HEK293 (cell line): ENCODE measurements around the gene DCC.

Experiments
- CTCF ChIA-PET: fragments of 350-600 bp; formaldehyde crosslinking; extraction: SDS; loops from one replicate; lab custom pipeline; 2021; ENCODE audit warnings: antibody characterized with exemption; lab: Yijun Ruan, JAX
- POLR2A ChIA-PET: fragments of 300-600 bp; formaldehyde crosslinking; extraction: SDS; loops from one replicate; lab custom pipeline; 2020; ENCODE audit warnings: antibody characterized with exemption, inconsistent platforms; lab: Yijun Ruan, JAX
- H3K27ac ChIP-seq: fragments of 200-500 bp; sonication (Bioruptor generic); 2 replicates; pipeline ENCODE4 v1.5.1; 2014; ENCODE audit warnings: low read depth, low read length, control low read depth, inconsistent platforms; ENCODE audit errors: extremely low read depth
- H3K36me3 ChIP-seq, 2 experiments: fragments of 200-500 bp in 1 of 2; sonication (Bioruptor generic) in 1 of 2; 1 replicate in 1 of 2; 2 replicates in 1 of 2; pipeline ENCODE4 v1.5.1; 2014 to 2017; ENCODE audit warnings: inconsistent platforms in 2 of 2, low read length in 2 of 2; ENCODE audit not compliant: control insufficient read depth in 2 of 2, insufficient read depth in 1 of 2
- H3K4me1 ChIP-seq: fragments of 200-500 bp; sonication (Bioruptor generic); 2 replicates; pipeline ENCODE4 v1.5.1; 2014; ENCODE audit warnings: mild to moderate bottlenecking, low read length, inconsistent platforms; ENCODE audit not compliant: control insufficient read depth, insufficient read depth
- H3K4me3 ChIP-seq: 2 replicates; pipeline ENCODE4 v1.5.1; 2011; ENCODE audit warnings: low read depth, mild to moderate bottlenecking, control low read depth, low read length, moderate library complexity
- H3K9me3 ChIP-seq: fragments of 200-500 bp; sonication (Bioruptor generic); 2 replicates; pipeline ENCODE4 v1.5.1; 2014; ENCODE audit warnings: low read depth, low read length, inconsistent platforms; ENCODE audit not compliant: control insufficient read depth, insufficient read depth
- GFI1B ChIP-seq: fragments of 450-650 bp; formaldehyde crosslinking; IDR thresholded peaks from 2 replicates; pipeline ENCODE4 v1.5.1; 2016; ENCODE audit warnings: missing biosample characterization, missing genetic modification characterization
- GLI4 ChIP-seq: fragments of 450-650 bp; formaldehyde crosslinking; IDR thresholded peaks from 2 replicates; pipeline ENCODE4 v1.5.1; 2016; ENCODE audit warnings: missing biosample characterization, missing genetic modification characterization
- HOXD13 ChIP-seq: sonication (generic); formaldehyde crosslinking; IDR thresholded peaks from 2 replicates; pipeline ENCODE4 v1.8.0; 2022; ENCODE audit warnings: missing genetic modification reagents, borderline replicate concordance
- KLF16 ChIP-seq: fragments of 450-650 bp; formaldehyde crosslinking; IDR thresholded peaks from 2 replicates; pipeline ENCODE4 v1.5.1; 2017; ENCODE audit warnings: missing biosample characterization, missing genetic modification characterization
- REST ChIP-seq: fragments of 450-650 bp; formaldehyde crosslinking; IDR thresholded peaks from 2 replicates; pipeline ENCODE4 v1.5.1; 2016; ENCODE audit warnings: missing biosample characterization, missing genetic modification characterization
- SCRT2 ChIP-seq: fragments of 450-650 bp; formaldehyde crosslinking; IDR thresholded peaks from 2 replicates; pipeline ENCODE4 v1.5.1; 2016; ENCODE audit warnings: missing biosample characterization, missing genetic modification characterization
- SETDB1 ChIP-seq: IDR thresholded peaks from one replicate; pipeline ENCODE4 v1.6.1; 2017; ENCODE audit warnings: mild to moderate bottlenecking, low read length, moderate library complexity, mixed read lengths; ENCODE audit not compliant: insufficient read length
- TRIM28 ChIP-seq: IDR thresholded peaks from 2 replicates; pipeline ENCODE4 v1.6.1; 2011; ENCODE audit warnings: low read length, control low read depth, borderline replicate concordance
- ZIC2 ChIP-seq: fragments of 450-650 bp; formaldehyde crosslinking; IDR thresholded peaks from 2 replicates; pipeline ENCODE4 v1.5.1; 2016; ENCODE audit warnings: missing biosample characterization, missing genetic modification characterization
- ZNF175 ChIP-seq: fragments of 450-650 bp; formaldehyde crosslinking; IDR thresholded peaks from 2 replicates; pipeline ENCODE4 v1.5.1; 2016; ENCODE audit warnings: missing biosample characterization, missing genetic modification characterization
- ZNF18 ChIP-seq: fragments of 450-650 bp; formaldehyde crosslinking; IDR thresholded peaks from 2 replicates; pipeline ENCODE4 v1.5.1; 2016; ENCODE audit warnings: missing biosample characterization, missing genetic modification characterization
- ZNF214 ChIP-seq: fragments of 450-650 bp; formaldehyde crosslinking; IDR thresholded peaks from 2 replicates; pipeline ENCODE4 v1.5.1; 2017; ENCODE audit warnings: missing biosample characterization, mild to moderate bottlenecking, missing genetic modification characterization, borderline replicate concordance
- ZNF221 ChIP-seq: fragments of 450-650 bp; formaldehyde crosslinking; IDR thresholded peaks from 2 replicates; pipeline ENCODE4 v1.5.1; 2017; ENCODE audit warnings: missing biosample characterization, missing genetic modification characterization, borderline replicate concordance
- ZNF23 ChIP-seq: fragments of 450-650 bp; formaldehyde crosslinking; IDR thresholded peaks from 2 replicates; pipeline ENCODE4 v1.5.1; 2016; ENCODE audit warnings: missing biosample characterization, missing genetic modification characterization, borderline replicate concordance
- ZNF341 ChIP-seq: fragments of 450-650 bp; formaldehyde crosslinking; IDR thresholded peaks from 2 replicates; pipeline ENCODE4; 2016; ENCODE audit warnings: low read depth, missing biosample characterization, missing genetic modification characterization
- ZNF394 ChIP-seq: fragments of 450-650 bp; formaldehyde crosslinking; IDR thresholded peaks from 2 replicates; pipeline ENCODE4 v1.5.1; 2016; ENCODE audit warnings: missing biosample characterization, missing genetic modification characterization, mild to moderate bottlenecking, moderate library complexity, borderline replicate concordance
- ZNF514 ChIP-seq: fragments of 450-650 bp; formaldehyde crosslinking; IDR thresholded peaks from 2 replicates; pipeline ENCODE4 v1.5.1; 2016; ENCODE audit warnings: missing biosample characterization, missing genetic modification characterization
- ZNF529 ChIP-seq: fragments of 450-650 bp; formaldehyde crosslinking; IDR thresholded peaks from 2 replicates; pipeline ENCODE4 v1.5.1; 2017; ENCODE audit warnings: missing genetic modification characterization, missing biosample characterization; ENCODE audit not compliant: insufficient replicate concordance
- ZNF624 ChIP-seq: fragments of 450-650 bp; formaldehyde crosslinking; IDR thresholded peaks from 2 replicates; pipeline ENCODE4 v1.5.1; 2017; ENCODE audit warnings: missing biosample characterization, missing genetic modification characterization
- ZNF626 ChIP-seq: fragments of 450-650 bp; sonication (Bioruptor Pico); formaldehyde crosslinking; IDR thresholded peaks from 2 replicates; pipeline ENCODE4 v1.5.1; 2018; ENCODE audit warnings: missing biosample characterization, missing genetic modification characterization, inconsistent platforms
- ZNF654 ChIP-seq: fragments of 450-650 bp; formaldehyde crosslinking; IDR thresholded peaks from 2 replicates; pipeline ENCODE4 v1.5.1; 2016; ENCODE audit warnings: low read depth, missing biosample characterization, missing genetic modification characterization
- ZSCAN30 ChIP-seq: fragments of 450-650 bp; IDR thresholded peaks from 2 replicates; pipeline ENCODE4 v1.5.1; 2018; ENCODE audit warnings: missing biosample characterization, mild to moderate bottlenecking, missing genetic modification characterization, moderate library complexity
- TF ChIP-seq, protein P1 (sequence below): fragments of 450-650 bp; formaldehyde crosslinking; IDR thresholded peaks from 2 replicates; pipeline ENCODE4 v1.5.1; 2016; ENCODE audit warnings: missing biosample characterization, missing genetic modification characterization

The DCC gene

GRCh38 chr18:52605345-52605744 is 265.3 kb downstream of the DCC start:
- H3K9me3 ChIP-seq, result no peaks in the 10 kb centered on the region
- H3K4me3 ChIP-seq, result no peak overlapping the region
- no peak overlapping the region for H3K27ac ChIP-seq
- no peaks in the 10 kb centered on the region for H3K4me1 ChIP-seq
- CTCF ChIA-PET, result no interaction called here
- H3K36me3 ChIP-seq, result no peaks in the 10 kb centered on the region
- POLR2A ChIA-PET, result no interaction called here
- TF ChIP-seq ZSCAN30 (tag by site-specific recombination), result no peak
- TF ChIP-seq SCRT2, result no peak
- TF ChIP-seq ZNF624, result no peak
- no peak for TF ChIP-seq ZIC2

DNA sequence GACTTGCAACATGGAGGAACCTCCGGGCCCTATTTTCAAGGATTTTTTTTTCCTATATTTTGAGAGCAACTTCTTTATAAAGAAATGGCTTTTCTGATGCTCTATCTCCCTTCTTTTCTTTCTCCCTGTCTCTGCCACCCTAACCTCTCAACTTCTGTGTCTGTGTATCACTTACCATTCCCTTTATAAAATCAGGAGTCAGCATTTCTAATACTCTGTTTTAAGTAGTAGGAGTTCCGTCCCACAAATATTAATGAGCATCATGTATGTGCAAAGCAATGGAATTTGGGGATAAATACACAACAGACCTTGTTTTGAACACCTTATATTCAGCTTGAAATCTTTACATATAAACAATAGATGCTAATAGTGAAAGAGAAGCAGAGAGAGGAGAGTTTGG is 268.0 kb downstream of the DCC start:
- Histone ChIP-seq H3K36me3 (no peaks in the 10 kb centered on the region), H3K9me3 (no peaks in the 10 kb centered on the region), H3K4me1 (no peaks in the 10 kb centered on the region), H3K4me3 (no peak overlapping the region), H3K27ac (no peak overlapping the region)
- ChIA-PET CTCF (no interaction called here), POLR2A (no interaction called here)
- TF ChIP-seq HOXD13, result no peak

- no peak overlapping the region for H3K4me3 ChIP-seq
- no peaks in the 10 kb centered on the region for H3K36me3 ChIP-seq
- POLR2A ChIA-PET, result no interaction called here
- no peak for TF ChIP-seq ZNF626
- TF ChIP-seq ZNF394 (tag by site-specific recombination), result no peak
- no peak for TF ChIP-seq KLF16 (tag by site-specific recombination)
- TF ChIP-seq SETDB1, result no peak
- no peak for TF ChIP-seq ZNF18 (tag by site-specific recombination)
- TF ChIP-seq ZNF341 (tag by site-specific recombination), result no peak
- no peak for TF ChIP-seq ZNF654 (tag by site-specific recombination)
- no peak for TF ChIP-seq ZNF221 (tag by site-specific recombination)
- TF ChIP-seq ZNF23 (tag by site-specific recombination), result no peak
- no peak for TF ChIP-seq ZNF214 (tag by site-specific recombination)
- TF ChIP-seq ZNF529 (tag by site-specific recombination), result no peak
- TF ChIP-seq TRIM28, result no peak
- CTCF ChIA-PET, result interaction anchor here (0.7 kb wide), 1 partner anchor 288 kb away, joined by 4 read pairs; no protein-coding TSS in a partner anchor
- H3K4me1 ChIP-seq, result no peaks in the 10 kb centered on the region
- H3K9me3 ChIP-seq, result no peaks in the 10 kb centered on the region
- H3K27ac ChIP-seq, result no peak overlapping the region
Observed at GRCh38 chr18:52610451-52611115, 270.6 kb downstream of the DCC start.

DNA sequence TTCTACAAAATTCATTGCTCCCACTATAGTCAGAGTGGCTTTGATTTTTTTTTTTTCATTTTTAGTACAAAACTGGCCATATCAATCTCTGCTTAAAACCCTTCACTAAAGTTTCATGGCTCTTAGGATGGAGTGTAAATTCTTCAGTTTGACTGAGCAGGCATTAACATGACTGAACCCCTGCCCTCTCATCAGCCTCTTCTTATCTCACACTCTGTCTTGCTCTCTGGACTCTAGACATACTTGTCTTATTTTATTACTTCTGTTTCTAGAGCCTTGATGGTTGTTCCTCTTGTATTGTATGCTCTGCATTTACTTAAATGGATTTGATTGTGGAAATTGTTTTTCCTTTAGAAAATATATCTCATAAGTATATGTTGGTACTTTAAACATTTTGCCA is 272.4 kb downstream of the DCC start:
- H3K9me3 ChIP-seq, result no peaks in the 10 kb centered on the region
- POLR2A ChIA-PET, result no interaction called here
- no peaks in the 10 kb centered on the region for H3K4me1 ChIP-seq
- TF ChIP-seq GLI4, result no peak
- TF ChIP-seq, protein P1, sequence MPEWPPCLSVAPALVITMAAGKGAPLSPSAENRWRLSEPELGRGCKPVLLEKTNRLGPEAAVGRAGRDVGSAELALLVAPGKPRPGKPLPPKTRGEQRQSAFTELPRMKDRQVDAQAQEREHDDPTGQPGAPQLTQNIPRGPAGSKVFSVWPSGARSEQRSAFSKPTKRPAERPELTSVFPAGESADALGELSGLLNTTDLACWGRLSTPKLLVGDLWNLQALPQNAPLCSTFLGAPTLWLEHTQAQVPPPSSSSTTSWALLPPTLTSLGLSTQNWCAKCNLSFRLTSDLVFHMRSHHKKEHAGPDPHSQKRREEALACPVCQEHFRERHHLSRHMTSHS, result no peak
- TF ChIP-seq ZIC2, result no peak
- TF ChIP-seq ZNF514 (tag by site-specific recombination), result no peak
- no peak for TF ChIP-seq GFI1B (tag by site-specific recombination)
- TF ChIP-seq ZNF175 (tag by site-specific recombination), result no peak
- no peak for TF ChIP-seq REST (tag by site-specific recombination)
- no peak overlapping the region for H3K27ac ChIP-seq
- CTCF ChIA-PET, result no interaction called here
- H3K36me3 ChIP-seq, result no peaks in the 10 kb centered on the region
- H3K4me3 ChIP-seq, result no peak overlapping the region
